Thymus (tissue), 11 donors: Measurements from ENCODE around the gene PDXK. TPM values are rescaled to one million over a fixed set of nuclear protein-coding genes. Genes with fewer than 3 reads are reported as not detected.

Experiments used
- DNase-seq, 9 donors: peaks; one replicate each; pipeline ENCODE4 v3.0.0-alpha.2; 2013; ENCODE audit warnings: low spot score in 9 of 9, low read depth in 6 of 9, missing footprints in 1 of 9
- H3K27ac ChIP-seq, 2 donors: one replicate each; pipeline ENCODE4 v1.5.1; 2013; ENCODE audit warnings: control low read depth in 1 of 2, low read depth in 1 of 2, low read length in 1 of 2, mild to moderate bottlenecking in 1 of 2, moderate library complexity in 1 of 2
- H3K27me3 ChIP-seq, 2 donors: one replicate each; pipeline ENCODE4 v1.5.1; 2013; ENCODE audit warnings: low read length in 1 of 2; ENCODE audit not compliant: control insufficient read depth in 2 of 2, insufficient read depth in 1 of 2
- H3K36me3 ChIP-seq, 2 donors: one replicate each; pipeline ENCODE4 v1.5.1; 2013; ENCODE audit warnings: low read length in 1 of 2, mild to moderate bottlenecking in 1 of 2, moderate library complexity in 1 of 2; ENCODE audit not compliant: control insufficient read depth in 2 of 2, insufficient read depth in 2 of 2
- H3K4me1 ChIP-seq, 2 donors: one replicate each; pipeline ENCODE4 v1.5.1; 2013; ENCODE audit warnings: low read length in 2 of 2; ENCODE audit not compliant: control insufficient read depth in 2 of 2, insufficient read depth in 2 of 2
- H3K4me3 ChIP-seq, 2 donors: one replicate each; pipeline ENCODE4 v1.5.1; 2013; ENCODE audit warnings: low read length in 2 of 2, control low read depth in 1 of 2, mild to moderate bottlenecking in 1 of 2
- H3K9me3 ChIP-seq, 2 donors: one replicate each; pipeline ENCODE4 v1.5.1; 2013; ENCODE audit warnings: low read length in 1 of 2, mild to moderate bottlenecking in 1 of 2; ENCODE audit not compliant: control insufficient read depth in 2 of 2, insufficient read depth in 1 of 2
- WGBS: extraction: QIAGEN DNeasy Blood & Tissue Kit; methylation state at CpG from one replicate; pipeline ENCODE4 v1.1.7; 2013; 5-methylcytosine and 5-hydroxymethylcytosine counted together
- polyA plus RNA-seq: library from polyadenylated mRNA; stranded (reverse); fragments of 200-250 nt; gene quantifications from one replicate; pipeline ENCODE4 v1.2.3, GENCODE V29; 2013
- total RNA-seq: library from RNA; stranded (reverse); fragments of 120-200 nt; gene quantifications from one replicate; pipeline ENCODE4 v1.2.4, GENCODE V29; 2013
- donor health status: healthy.

The PDXK gene
- total and polyA plus RNA-seq, 2 donors: 33.3 to 59.0 TPM

DNA sequence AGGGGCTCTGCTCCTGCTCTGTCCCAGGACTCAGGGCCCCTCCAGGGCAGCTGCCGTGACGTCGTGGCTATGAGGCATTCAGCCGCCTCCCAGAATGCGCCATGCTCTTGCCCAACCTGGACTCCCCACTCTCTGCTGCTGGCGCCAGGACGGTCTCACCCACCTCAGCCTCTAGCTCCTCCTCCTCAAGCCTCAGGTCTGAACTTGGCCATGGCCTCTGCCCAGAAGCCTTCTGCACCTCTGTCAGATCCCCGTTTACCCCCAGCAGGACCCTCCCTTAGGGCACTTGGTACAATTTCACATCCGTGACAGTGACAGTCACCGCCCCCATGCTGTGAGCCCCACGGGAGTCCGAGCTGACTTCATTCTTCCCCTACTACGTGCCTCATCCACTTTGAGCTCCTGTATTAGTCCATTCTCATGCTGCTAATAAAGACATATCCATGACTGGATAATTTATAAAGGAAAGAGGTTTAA lies 52.3 kb downstream of the PDXK start:
- H3K4me3 ChIP-seq: no peak overlapping the region
- H3K4me1 ChIP-seq: peaks cover 0 to 22% of the 10 kb centered on the region in 2 donors
- 89% methylated on average over 13 of the region's 13 CpGs for WGBS

DNA sequence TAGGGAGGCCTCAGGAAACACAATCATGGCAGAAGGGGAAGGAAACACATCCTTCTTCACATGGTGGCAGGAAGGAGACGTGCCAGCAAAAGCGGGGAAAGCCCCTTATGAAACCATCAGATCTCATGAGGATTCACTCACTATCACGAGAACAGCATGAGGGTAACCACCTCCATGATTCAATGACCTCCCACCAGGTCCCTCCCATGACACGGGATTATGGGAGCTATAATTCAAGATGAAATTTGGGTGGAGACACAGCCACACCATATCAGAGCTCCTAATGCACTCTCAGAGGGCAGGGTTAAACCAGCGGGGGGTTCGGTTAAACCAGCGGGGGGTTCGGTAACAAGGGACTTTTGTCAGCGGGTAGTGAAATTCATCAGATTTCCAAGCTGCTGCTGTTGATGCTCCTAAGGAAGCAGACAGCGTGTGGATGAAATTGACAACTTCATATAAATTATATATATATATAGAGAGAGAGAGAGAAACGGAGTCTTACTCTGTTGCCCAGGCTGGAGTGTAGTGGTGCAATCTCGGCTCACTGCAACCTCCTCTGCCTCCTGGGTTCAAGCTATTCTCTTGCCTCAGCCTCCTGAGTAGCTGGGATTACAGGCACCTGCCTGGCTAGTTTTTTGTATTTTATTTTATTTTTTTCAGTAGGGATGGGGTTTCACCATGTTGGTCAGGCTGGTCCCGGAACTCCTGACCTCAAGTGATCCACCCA lies 52.9 kb downstream of the PDXK start:
- peaks cover 4 to 16% of the 10 kb centered on the region in 2 donors for H3K36me3 ChIP-seq
- no peak for DNase-seq
- H3K9me3 ChIP-seq: no peaks in the 10 kb centered on the region
- WGBS: 90% methylated on average over 13 of the region's 13 CpGs
- H3K27ac ChIP-seq: no peak overlapping the region
- H3K4me3 ChIP-seq: no peak overlapping the region
- peaks cover 0 to 5% of the 10 kb centered on the region in 2 donors for H3K27me3 ChIP-seq
- H3K4me1 ChIP-seq: peaks cover 0 to 22% of the 10 kb centered on the region in 2 donors

More for the DNA sequence above, 52.3 kb downstream of the PDXK start:
- Histone ChIP-seq H3K27ac (peak overlapping the region; percentile 46 to 73), H3K36me3 (peaks cover 4 to 16% of the 10 kb centered on the region in 2 donors), H3K9me3 (no peaks in the 10 kb centered on the region), H3K27me3 (peaks cover 0 to 5% of the 10 kb centered on the region in 2 donors)
- DNase-seq: no peak

DNA sequence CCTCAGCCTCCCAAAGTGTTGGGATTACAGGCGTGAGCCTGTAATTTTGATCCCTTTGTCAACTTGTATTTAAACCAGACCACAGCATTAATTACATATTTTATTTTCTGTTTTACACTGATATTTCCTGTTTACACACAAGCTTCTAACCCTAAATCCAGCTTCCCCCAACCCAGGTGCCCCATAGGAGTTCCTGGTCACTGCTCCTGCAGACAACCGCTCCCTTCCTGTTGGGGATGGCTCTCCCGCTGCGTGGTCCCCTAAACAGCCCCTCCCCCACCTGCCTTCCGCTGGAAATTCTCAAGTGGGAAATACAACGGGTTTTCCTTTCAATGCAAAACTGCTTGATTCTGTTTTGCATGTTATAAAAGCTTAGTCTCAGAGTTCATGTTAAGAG lies 53.5 kb downstream of the PDXK start:
- 95% methylated on average over 6 of the region's 6 CpGs for WGBS
- no peak overlapping the region for H3K4me3 ChIP-seq
- peaks cover 4 to 16% of the 10 kb centered on the region in 2 donors for H3K36me3 ChIP-seq
- peaks cover 0 to 5% of the 10 kb centered on the region in 2 donors for H3K27me3 ChIP-seq
- H3K9me3 ChIP-seq: no peaks in the 10 kb centered on the region
- no peak overlapping the region for H3K27ac ChIP-seq
- peaks cover 0 to 22% of the 10 kb centered on the region in 2 donors for H3K4me1 ChIP-seq
- DNase-seq: no peak

DNA sequence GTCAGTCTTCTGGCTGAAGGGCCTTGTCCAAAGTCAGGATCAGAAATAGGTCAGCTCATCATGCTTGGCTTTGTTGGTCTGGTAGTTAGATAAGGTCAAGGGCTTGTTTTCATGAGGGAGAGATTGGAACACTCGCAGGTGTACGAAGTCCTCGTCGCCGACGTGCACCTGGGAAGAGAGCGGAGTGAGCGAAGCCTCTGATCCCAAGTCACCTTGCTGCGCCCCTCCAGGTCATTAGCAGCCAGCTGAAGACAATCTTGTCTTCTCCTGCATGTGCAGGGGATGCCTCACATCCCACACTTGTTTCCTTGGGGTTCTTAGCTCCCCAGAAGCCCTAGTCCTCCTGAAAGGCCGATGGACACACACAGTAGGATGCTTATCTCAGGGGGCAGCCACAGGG lies 55.2 kb downstream of the PDXK start:
- WGBS: 97% methylated on average over 10 of the region's 10 CpGs
- H3K36me3 ChIP-seq: peaks cover 4 to 16% of the 10 kb centered on the region in 2 donors
- H3K4me1 ChIP-seq: peaks cover 0 to 28% of the 10 kb centered on the region in 2 donors
- no peak overlapping the region for H3K4me3 ChIP-seq
- no peak for DNase-seq
- no peaks in the 10 kb centered on the region for H3K9me3 ChIP-seq
- peaks cover 2 to 5% of the 10 kb centered on the region in 2 donors for H3K27me3 ChIP-seq
- no peak overlapping the region for H3K27ac ChIP-seq

DNA sequence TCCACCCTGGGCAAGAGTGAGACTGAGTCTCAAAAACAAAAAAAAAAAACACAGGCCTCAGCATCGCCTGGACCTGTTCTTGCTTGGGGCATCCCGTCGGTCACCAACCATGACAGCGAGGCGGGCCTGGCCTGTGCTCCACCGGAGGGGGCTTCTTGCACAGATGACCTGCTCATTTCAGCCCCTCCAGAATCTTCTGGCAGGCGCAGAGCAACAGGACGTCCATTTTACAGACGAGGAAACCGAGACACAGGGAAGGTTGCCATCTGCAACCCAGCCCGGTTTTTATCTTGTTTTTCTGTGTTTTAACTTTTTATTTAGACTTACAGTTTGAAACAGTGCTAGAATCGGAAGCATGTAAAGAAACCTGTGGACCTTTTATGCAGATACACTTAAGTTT lies 56.3 kb downstream of the PDXK start:
- H3K9me3 ChIP-seq: peaks cover 0 to 4% of the 10 kb centered on the region in 2 donors

DNA sequence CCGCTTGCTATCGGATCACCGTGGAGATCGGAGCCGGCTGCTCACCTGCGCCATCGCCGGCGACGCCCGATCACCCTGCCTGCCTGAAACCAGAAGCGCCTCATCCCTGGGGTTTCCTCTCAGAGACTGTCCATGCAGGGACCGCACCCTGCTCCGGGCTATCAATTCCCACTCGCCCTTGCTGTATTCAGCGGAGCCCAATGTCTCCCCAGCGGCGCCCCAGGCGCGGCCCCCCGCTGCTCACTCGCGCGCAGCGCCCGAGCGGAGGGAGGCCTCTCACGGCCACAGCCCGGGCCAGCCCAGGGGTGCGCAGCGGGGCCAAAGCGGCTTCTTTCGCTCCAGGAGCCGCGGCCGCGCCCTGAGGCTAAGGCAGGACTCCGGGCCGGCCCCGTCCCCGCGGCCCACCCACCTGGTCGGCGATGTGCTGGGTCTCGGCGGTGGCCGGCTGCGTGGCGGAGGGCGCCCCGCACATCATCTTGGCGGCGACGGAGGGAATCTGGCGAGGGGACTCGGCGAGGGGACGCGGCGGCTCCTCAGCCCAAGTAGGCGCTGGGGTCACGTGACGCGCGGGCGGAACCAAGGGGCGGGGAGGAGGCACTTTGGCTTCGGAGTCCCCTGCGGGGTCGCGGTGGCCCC lies 57.0 kb downstream of the PDXK start, which contains the start of gene CSTB:
CSTB (minus strand) TSS at position 514 of the 636 bp plus-strand sequence; CDS start at position 475, 39 bp downstream.
- Histone ChIP-seq H3K36me3 (peaks cover 4 to 16% of the 10 kb centered on the region in 2 donors), H3K27me3 (peaks cover 2 to 5% of the 10 kb centered on the region in 2 donors), H3K9me3 (peaks cover 0 to 4% of the 10 kb centered on the region in 2 donors), H3K27ac (peak within 1 kb of the TSS in 1 of 2 donors; percentile 88), H3K4me3 (peak within 1 kb of the TSS; percentile 62 to 87), H3K4me1 (peaks cover 0 to 28% of the 10 kb centered on the region in 2 donors)
- peak in 8 of 9 donors; percentile 30 to 83 (median 65) for DNase-seq
- WGBS: 1% methylated on average over 71 of the region's 71 CpGs

More for the DNA sequence above, 56.3 kb downstream of the PDXK start:
- H3K27ac ChIP-seq: no peak overlapping the region
- H3K4me3 ChIP-seq: peak overlapping the region; percentile 62 to 87
- H3K4me1 ChIP-seq: peaks cover 0 to 31% of the 10 kb centered on the region in 2 donors
- H3K36me3 ChIP-seq: peaks cover 4 to 16% of the 10 kb centered on the region in 2 donors
- H3K27me3 ChIP-seq: peaks cover 2 to 5% of the 10 kb centered on the region in 2 donors
- WGBS: 93% methylated on average over 12 of the region's 12 CpGs
- no peak for DNase-seq

DNA sequence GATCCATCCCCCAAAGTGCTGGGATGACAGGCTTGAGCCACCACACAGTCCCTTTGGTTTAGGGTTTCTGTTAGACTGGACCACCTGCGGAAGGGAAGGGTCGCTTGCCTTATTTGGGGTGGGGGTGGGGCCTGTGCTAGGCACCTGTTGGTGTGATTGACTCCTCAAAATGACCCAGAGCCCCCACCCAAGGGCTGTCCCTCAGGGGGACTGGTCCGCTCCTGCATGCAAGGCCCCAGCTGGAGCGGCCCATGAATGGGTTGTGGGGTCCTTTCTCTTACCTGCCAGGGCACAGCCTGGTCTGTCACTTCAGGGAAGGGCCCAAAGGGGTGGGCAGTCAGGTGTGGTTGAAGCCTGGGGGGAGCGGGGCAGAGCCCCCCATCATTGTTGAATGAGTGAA lies 59.0 kb downstream of the PDXK start:
- H3K9me3 ChIP-seq: peaks cover 0 to 4% of the 10 kb centered on the region in 2 donors
- H3K36me3 ChIP-seq: peaks cover 4 to 16% of the 10 kb centered on the region in 2 donors
- DNase-seq: no peak
- no peak overlapping the region for H3K4me3 ChIP-seq
- peaks cover 0 to 27% of the 10 kb centered on the region in 2 donors for H3K4me1 ChIP-seq
- WGBS: 99% methylated on average over 5 of the region's 5 CpGs
- peaks cover 2 to 5% of the 10 kb centered on the region in 2 donors for H3K27me3 ChIP-seq
- peak overlapping the region in 1 of 2 donors; percentile 5 for H3K27ac ChIP-seq

DNA sequence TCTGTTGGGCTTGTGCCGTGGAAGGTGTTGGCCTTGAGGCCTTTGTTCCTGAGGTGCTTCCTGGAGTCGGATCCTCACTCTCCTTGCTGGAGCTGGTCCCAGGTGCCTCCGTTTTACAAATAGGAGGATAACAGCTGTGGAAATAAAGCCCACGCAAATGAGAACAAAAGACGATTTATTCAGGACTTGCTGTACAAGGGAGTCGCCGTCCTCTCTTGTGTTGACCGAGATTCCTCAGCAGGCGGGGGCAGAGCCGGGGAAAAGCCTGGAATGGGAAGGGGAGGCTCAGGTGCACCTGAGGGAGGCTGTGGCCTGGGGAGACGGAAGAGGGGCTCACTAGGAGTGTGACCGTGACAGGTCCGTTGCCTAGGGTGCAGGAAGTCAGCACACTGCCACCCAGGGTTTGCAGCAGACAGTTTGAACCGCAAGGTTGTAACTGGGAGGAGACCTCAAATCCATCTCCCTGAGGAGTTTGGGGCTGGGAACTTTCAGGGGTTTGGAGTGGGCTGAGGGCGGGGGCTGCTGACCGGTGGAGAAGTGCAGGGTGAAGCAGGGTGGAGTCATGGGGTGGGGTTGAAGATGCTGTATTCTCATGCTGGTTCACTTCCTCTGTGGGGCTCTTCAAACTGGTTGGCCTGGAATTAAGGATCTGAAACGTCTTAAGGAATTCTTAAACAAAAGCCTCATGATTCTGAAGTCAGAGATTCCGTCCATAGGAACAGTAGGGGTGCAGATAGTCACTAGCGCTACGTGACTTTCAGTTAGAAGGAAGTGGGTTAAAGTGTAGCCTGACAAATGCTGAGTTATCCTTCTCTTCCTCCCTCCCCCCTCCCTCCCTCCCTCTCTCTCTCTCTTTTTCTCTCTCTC lies 59.8 kb downstream of the PDXK start:
- Histone ChIP-seq H3K36me3 (peaks cover 0 to 8% of the 10 kb centered on the region in 2 donors), H3K9me3 (peaks cover 0 to 4% of the 10 kb centered on the region in 2 donors), H3K4me3 (no peak overlapping the region), H3K4me1 (peaks cover 0 to 32% of the 10 kb centered on the region in 2 donors), H3K27me3 (peaks cover 2 to 5% of the 10 kb centered on the region in 2 donors), H3K27ac (no peak overlapping the region)
- WGBS: 68% methylated on average over 20 of the region's 20 CpGs
- DNase-seq: peak in 4 of 9 donors; percentile 26 to 55 (median 30)
